HepG2 (cell line): ENCODE data around the gene KIAA1614. TPM values are rescaled to one million over a fixed set of nuclear protein-coding genes. Genes with fewer than 3 reads are reported as not detected.

Experiments
- ATAC-seq: fragments of 200-7000 bp; cut with Tn5 transposase; 3 replicates; pipeline ENCODE4 v1.9.1; 2020; ENCODE audit warnings: mild to moderate bottlenecking, moderate library complexity
- BruUV-seq: library from RNA; stranded (reverse); fragments of 400-500 nt; replicated peaks from 2 replicates; lab custom pipeline; 2021; lab: Mats Ljungman, UMichigan
- CTCF ChIA-PET: fragments of 300-600 bp; formaldehyde crosslinking; extraction: SDS; loops from one replicate; lab custom pipeline; 2021; ENCODE audit warnings: low total read pairs, inconsistent platforms, low intra/inter-chr PET ratio; lab: Yijun Ruan, JAX
- POLR2A ChIA-PET: fragments of 350-600 bp; sonication (Branson Sonifier 250); formaldehyde crosslinking; loops from one replicate; lab custom pipeline; 2020; ENCODE audit warnings: antibody characterized with exemption, inconsistent platforms; lab: Yijun Ruan, JAX
- DNase-seq: peaks from one replicate; pipeline ENCODE4 v3.0.0-alpha.2; 2015; ENCODE audit warnings: low spot score
- FAIRE-seq: peaks from 3 replicates; lab custom pipeline; 2011; peaks lifted over from hg19 to GRCh38; lab: Jason Lieb, UNC
- H2AFZ ChIP-seq: one replicate; pipeline ENCODE4 v1.6.1; 2011; ENCODE audit warnings: low read length, inconsistent platforms
- H3K27ac ChIP-seq: fragments of 300-600 bp; 3 replicates; pipeline ENCODE4 v1.8.0; 2011; ENCODE audit warnings: mixed run types, mild to moderate bottlenecking, mixed read lengths, low read length, inconsistent platforms; ENCODE audit not compliant: insufficient read depth; ENCODE audit errors: extremely low read length
- H3K27me3 ChIP-seq, 2 experiments: fragments of 200-600 bp in 1 of 2; 2 replicates in 1 of 2; 3 replicates in 1 of 2; pipeline versions ENCODE4 v1.6.0 to v1.8.0; 2011; ENCODE audit warnings: low read length in 2 of 2, mild to moderate bottlenecking in 2 of 2, moderate library complexity in 2 of 2, inconsistent platforms in 1 of 2; ENCODE audit not compliant: insufficient read depth in 2 of 2, control insufficient read depth in 1 of 2
- H3K36me3 ChIP-seq, 2 experiments: fragments of 200-600 bp in 1 of 2; replicated peaks in 1 of 2; 2 replicates in 1 of 2; 3 replicates in 1 of 2; pipeline versions ENCODE4 v1.5.1 to v1.8.0; 2011; ENCODE audit warnings: low read length in 2 of 2, inconsistent platforms in 1 of 2; ENCODE audit not compliant: insufficient read depth in 2 of 2, control insufficient read depth in 1 of 2
- H3K4me1 ChIP-seq: 2 replicates; pipeline ENCODE4 v1.5.1; 2012; ENCODE audit warnings: low read length, inconsistent platforms; ENCODE audit not compliant: insufficient read depth
- H3K4me2 ChIP-seq: 2 replicates; pipeline ENCODE4 v1.6.0; 2011; ENCODE audit warnings: low read depth, low read length, inconsistent platforms
- H3K4me3 ChIP-seq, 3 experiments: fragments of 200-600 bp in 1 of 3; sonication (generic), shearing (Covaris generic) in 1 of 3; replicated peaks in 1 of 3; 2 replicates each; pipeline ENCODE4 v1.5.1; 2011 to 2016; ENCODE audit warnings: low read length in 3 of 3, inconsistent platforms in 2 of 3, low read depth in 2 of 3, mild to moderate bottlenecking in 2 of 3, control low read depth in 1 of 3, mixed read lengths in 1 of 3; ENCODE audit not compliant: insufficient read depth in 1 of 3
- H3K79me2 ChIP-seq: one replicate; pipeline ENCODE4 v1.6.1; 2011; ENCODE audit warnings: low read length, inconsistent platforms; ENCODE audit not compliant: insufficient read depth
- H3K9ac ChIP-seq: 2 replicates; pipeline ENCODE4 v1.6.0; 2011; ENCODE audit warnings: mild to moderate bottlenecking, low read depth, low read length, inconsistent platforms; ENCODE audit not compliant: insufficient read depth
- H3K9me3 ChIP-seq: 2 replicates; pipeline ENCODE4 v1.5.1; 2012; ENCODE audit warnings: mild to moderate bottlenecking, low read length
- H4K20me1 ChIP-seq: 2 replicates; pipeline ENCODE4 v1.6.0; 2011; ENCODE audit warnings: inconsistent platforms, mild to moderate bottlenecking, low read length, moderate library complexity; ENCODE audit not compliant: insufficient read depth
- CBX1 ChIP-seq: IDR thresholded peaks from one replicate; pipeline ENCODE4 v1.6.1; 2016; ENCODE audit warnings: antibody characterized with exemption, low read depth
- EEA1 ChIP-seq: sonication (generic); formaldehyde crosslinking; IDR thresholded peaks from 2 replicates; pipeline ENCODE4 v1.5.1; 2020; ENCODE audit warnings: mild to moderate bottlenecking, missing genetic modification reagents, borderline replicate concordance
- HINFP ChIP-seq: sonication (generic); formaldehyde crosslinking; IDR thresholded peaks from 2 replicates; pipeline ENCODE4 v1.4.0; 2020; ENCODE audit warnings: low read depth, mild to moderate bottlenecking, missing genetic modification reagents
- KLF16 ChIP-seq, 2 experiments: sonication (generic) in 1 of 2; formaldehyde crosslinking in 1 of 2; IDR thresholded peaks; 2 replicates each; pipeline versions ENCODE4 v1.6.1 to v1.8.0; 2016 to 2023; ENCODE audit warnings: missing genetic modification reagents in 2 of 2, missing compliant biosample characterization in 1 of 2
- NFIB ChIP-seq: sonication (generic); formaldehyde crosslinking; IDR thresholded peaks from 2 replicates; pipeline ENCODE4 v1.9.0; 2021; ENCODE audit warnings: missing genetic modification reagents, mild to moderate bottlenecking, borderline replicate concordance
- PHF20 ChIP-seq: sonication (generic); formaldehyde crosslinking; IDR thresholded peaks from 2 replicates; pipeline ENCODE4 v1.5.0; 2020; ENCODE audit warnings: mild to moderate bottlenecking, missing genetic modification reagents
- RNF219 ChIP-seq: sonication (generic); formaldehyde crosslinking; IDR thresholded peaks from 2 replicates; pipeline ENCODE4 v1.5.0; 2020; ENCODE audit warnings: mild to moderate bottlenecking, missing genetic modification reagents
- SUZ12 ChIP-seq: fragments of 150-350 bp; IDR thresholded peaks from 2 replicates; pipeline ENCODE4 v1.6.1; 2014; ENCODE audit warnings: low read depth, low read length
- ZNF143 ChIP-seq: sonication (generic); formaldehyde crosslinking; IDR thresholded peaks from 2 replicates; pipeline ENCODE4 v1.4.0; 2020; ENCODE audit warnings: missing genetic modification reagents
- ZNF678 ChIP-seq: sonication (generic); formaldehyde crosslinking; IDR thresholded peaks from 2 replicates; pipeline ENCODE4 v1.4.0; 2020; ENCODE audit warnings: mild to moderate bottlenecking, missing genetic modification reagents
- WGBS: methylation state at CpG from one replicate; pipeline ENCODE4 v1.1.6; 2017; ENCODE audit warnings: low lambda C conversion rate; 5-methylcytosine and 5-hydroxymethylcytosine counted together
- in situ Hi-C: cut with HindIII; loops from 2 replicates; pipeline ENCODE4 v1.10.0; 2017; ENCODE audit warnings: low pct_unique_long_range_greater_than_20kb; ENCODE audit not compliant: extremely low pct_ligation_motif_present
- intact Hi-C: fragments of 100-400 bp; cut with micrococcal nuclease; formaldehyde crosslinking; loops from one replicate; pipeline ENCODE4 v1.10.0; 2022; ENCODE audit not compliant: unreplicated experiment
- polyA plus RNA-seq, 8 experiments: library from polyadenylated mRNA; depleted of rRNA in 3 of 8; stranded (reverse) in 7 of 8; unstranded in 1 of 8; fragments of >200 nt; fragmentation: Illumina TruSeq in 4 of 8; extraction: Trizol in 4 of 8; gene quantifications; 2 replicates each; pipeline versions ENCODE4 v1.2.1 to v1.2.3, GENCODE V29; 2011 to 2016; ENCODE audit warnings: low read depth in 4 of 8, missing spikeins in 1 of 8, mixed read lengths in 1 of 8; ENCODE audit not compliant: insufficient read depth in 1 of 8
- total RNA-seq, 5 experiments: library from RNA; depleted of rRNA; stranded (reverse); fragments of >200 nt; fragmentation: Illumina TruSeq; extraction: Trizol; gene quantifications; 2 replicates each; pipeline ENCODE4 v1.2.3, GENCODE V29; 2016; ENCODE audit warnings: low read depth in 1 of 5

The KIAA1614 gene
- total and polyA plus RNA-seq, 2 of the 13 experiments (the other 11 are each of a cell fraction or from before 2014, with no cell fraction given) = 0.15 to 0.77 TPM

- Histone ChIP-seq H3K27ac (no peak overlapping the region), H3K36me3 (no peaks in the 10 kb centered on the region), H3K9me3 (no peaks in the 10 kb centered on the region), H3K4me3 (no peak overlapping the region), H2AFZ (no peak overlapping the region), H4K20me1 (no peaks in the 10 kb centered on the region), H3K4me2 (no peak overlapping the region), H3K4me1 (peaks cover 65% of the 10 kb centered on the region), H3K27me3 (peaks cover 5% of the 10 kb centered on the region in 2 experiments; a peak in 4 of 5 replicates), H3K79me2 (no peaks in the 10 kb centered on the region), H3K9ac (no peak overlapping the region)
- TF ChIP-seq ZNF678 (CRISPR knock-in tag) (no peak), RNF219 (CRISPR knock-in tag) (no peak), EEA1 (CRISPR knock-in tag) (no peak), CBX1 (no peak), NFIB (CRISPR knock-in tag) (no peak), ZNF143 (no peak), PHF20 (CRISPR knock-in tag) (no peak), SUZ12 (no peak), KLF16 (CRISPR knock-in tag; IDR thresholded peaks at IDR 0.05) (no peak), HINFP (CRISPR knock-in tag) (no peak)
- in situ Hi-C loops = no loop called here
- intact Hi-C loops = no loop called here
- ChIA-PET POLR2A (interaction anchor here (1.0 kb wide), 1 partner anchor 99 kb away, joined by 3 read pairs; no protein-coding TSS in a partner anchor), CTCF (no interaction called here)
- DNase-seq (no peak), FAIRE-seq (no peak), ATAC-seq (no peak)
- no TSS peak for BruUV-seq
- 70% methylated on average over 8 of the region's 8 CpGs for WGBS
These were observed 9.9 kb downstream of the KIAA1614 start for GRCh38 chr1:180922631-180923015.
